ENCODE data around the gene SLC1A2.

- TF ChIP-seq CTCF (IDR thresholded peaks at IDR 0.05) (no peak), POLR2A (IDR thresholded peaks at IDR 0.05) (no peak)
Measured at GRCh38 chr11:35436581-35437250, 17.4 kb upstream of the SLC1A2 start.
